Measurements from ENCODE around the gene SPOCK1. TPM values are rescaled to one million over a fixed set of nuclear protein-coding genes. Genes with fewer than 3 reads are reported as not detected.

SPOCK1 gene
- total and polyA plus RNA-seq, 2 of the 13 experiments (the other 11 are each of a cell fraction or from before 2014, with no cell fraction given) = 0.18 to 0.29 TPM

- no peak for DNase-seq (ENCODE audit: low spot score)
Measured at GRCh38 chr5:137218471-137218870, 280.7 kb downstream of the SPOCK1 start.

More at GRCh38 chr5:137218471-137218870, 280.7 kb downstream of the SPOCK1 start:
- Histone ChIP-seq H3K36me3 (replicated peaks in 1 of 2; ENCODE audit: control insufficient read depth in 1 of 2, insufficient read depth in 2 of 2, low read length in 2 of 2) (no peaks in the 10 kb centered on the region), H4K20me1 (ENCODE audit: insufficient read depth, low read length) (no peaks in the 10 kb centered on the region), H3K27me3 (ENCODE audit: control insufficient read depth in 1 of 2, insufficient read depth in 2 of 2, low read length in 2 of 2) (no peaks in the 10 kb centered on the region), H3K9ac (ENCODE audit: insufficient read depth, low read depth, low read length) (no peak overlapping the region), H3K79me2 (ENCODE audit: insufficient read depth, low read length) (no peaks in the 10 kb centered on the region), H3K9me3 (ENCODE audit: low read length) (no peaks in the 10 kb centered on the region), H3K4me2 (ENCODE audit: low read depth, low read length) (no peak overlapping the region), H3K4me1 (ENCODE audit: insufficient read depth, low read length) (peaks cover 49% of the 10 kb centered on the region), H3K4me3 (replicated peaks in 1 of 3; ENCODE audit: insufficient read depth in 1 of 3, low read depth in 2 of 3, low read length in 3 of 3) (no peak overlapping the region), H2AFZ (ENCODE audit: low read length) (no peak overlapping the region), H3K27ac (ENCODE audit: extremely low read length, insufficient read depth, low read length) (no peak overlapping the region)
- WGBS (ENCODE audit: low lambda C conversion rate) = 14% methylated on average over 1 of the region's 1 CpG
- no peak for TF ChIP-seq POLR2A (IDR thresholded peaks at IDR 0.05; ENCODE audit: insufficient read depth in 1 of 2, low read depth in 2 of 2, low read length in 2 of 2)
- TF ChIP-seq XBP1 (CRISPR knock-in tag; IDR thresholded peaks at IDR 0.05) = no peak
- no peak for TF ChIP-seq HOXD1 (CRISPR knock-in tag; IDR thresholded peaks at IDR 0.05)
- no peak for TF ChIP-seq SALL2 (CRISPR knock-in tag; IDR thresholded peaks at IDR 0.05)
- TF ChIP-seq FIP1L1 (IDR thresholded peaks at IDR 0.05; ENCODE audit: borderline replicate concordance, insufficient read depth, low read depth, low read length) = no peak
- TF ChIP-seq GTF2F1 (IDR thresholded peaks at IDR 0.05; ENCODE audit: low read length) = no peak
- no peak for TF ChIP-seq GTF3A (CRISPR knock-in tag; conservative IDR thresholded peaks at IDR 0.05)
- no peak for TF ChIP-seq MLLT10 (CRISPR knock-in tag; IDR thresholded peaks at IDR 0.05)
- TF ChIP-seq FOXP4 (CRISPR knock-in tag; IDR thresholded peaks at IDR 0.05) = no peak
- CTCF ChIA-PET (ENCODE audit: low intra/inter-chr PET ratio, low total read pairs) = no interaction called here
- intact Hi-C loops (cut with micrococcal nuclease; ENCODE audit: unreplicated experiment) = no loop called here
- BruUV-seq (replicated peaks) = no TSS peak
- ATAC-seq (no peak), FAIRE-seq (no peak)
- POLR2A ChIA-PET = no interaction called here
- in situ Hi-C loops (cut with HindIII; ENCODE audit: extremely low pct_ligation_motif_present, low pct_unique_long_range_greater_than_20kb) = no loop called here
